Keratinocyte (primary cell): ENCODE measurements around the gene NOS1AP. TPM values are rescaled to one million over a fixed set of nuclear protein-coding genes. Genes with fewer than 3 reads are reported as not detected.

Experiments used
- DNase-seq: peaks from one replicate; pipeline ENCODE4 v3.0.0-alpha.2; 2011; ENCODE audit warnings: low read depth, missing footprints, low spot score
- FAIRE-seq: peaks from 2 replicates; lab custom pipeline; 2011; peaks lifted over from hg19 to GRCh38; lab: Jason Lieb, UNC
- H2AFZ ChIP-seq: 2 replicates; pipeline ENCODE4 v1.6.0; 2012; ENCODE audit warnings: low read length, control low read depth, inconsistent platforms; ENCODE audit not compliant: control insufficient read depth
- H3K27ac ChIP-seq: 2 replicates; pipeline ENCODE4 v1.5.1; 2011; ENCODE audit warnings: low read length; ENCODE audit not compliant: control insufficient read depth, insufficient read depth
- H3K27me3 ChIP-seq: 3 replicates; pipeline ENCODE4 v1.6.0; 2011; ENCODE audit warnings: low read length; ENCODE audit not compliant: control insufficient read depth, insufficient read depth; ENCODE audit errors: extremely low read depth
- H3K36me3 ChIP-seq, 2 experiments: 2 replicates in 1 of 2; 3 replicates in 1 of 2; pipeline ENCODE4 v1.5.1; 2011; ENCODE audit warnings: low read length in 2 of 2, mild to moderate bottlenecking in 1 of 2; ENCODE audit not compliant: control insufficient read depth in 2 of 2, insufficient read depth in 2 of 2; ENCODE audit errors: extremely low read depth in 1 of 2
- H3K4me1 ChIP-seq: 3 replicates; pipeline ENCODE4 v1.5.1; 2011; ENCODE audit warnings: low read length; ENCODE audit not compliant: control insufficient read depth, insufficient read depth; ENCODE audit errors: extremely low read depth
- H3K4me2 ChIP-seq: 3 replicates; pipeline ENCODE4 v1.6.0; 2011; ENCODE audit warnings: low read depth, low read length; ENCODE audit not compliant: control insufficient read depth, insufficient read depth; ENCODE audit errors: extremely low read depth
- H3K4me3 ChIP-seq, 3 experiments: fragments of 200-600 bp in 1 of 3; sonication (generic) in 1 of 3; 2 replicates in 2 of 3; 3 replicates in 1 of 3; pipeline ENCODE4 v1.5.1; 2011 to 2016; ENCODE audit warnings: low read length in 3 of 3, mild to moderate bottlenecking in 3 of 3, control low read depth in 2 of 3, inconsistent platforms in 1 of 3, low read depth in 1 of 3, mixed read lengths in 1 of 3, mixed run types in 1 of 3, moderate library complexity in 1 of 3; ENCODE audit not compliant: control insufficient read depth in 2 of 3, insufficient read depth in 2 of 3; ENCODE audit errors: extremely low read depth in 1 of 3
- H3K79me2 ChIP-seq: 2 replicates; pipeline ENCODE4 v1.6.0; 2012; ENCODE audit warnings: low read length; ENCODE audit not compliant: control insufficient read depth, insufficient read depth
- H3K9ac ChIP-seq: 3 replicates; pipeline ENCODE4 v1.6.0; 2011; ENCODE audit warnings: low read length; ENCODE audit not compliant: control insufficient read depth, insufficient read depth; ENCODE audit errors: extremely low read depth
- H3K9me1 ChIP-seq: 3 replicates; pipeline ENCODE4 v1.6.0; 2011; ENCODE audit warnings: low read length; ENCODE audit not compliant: control insufficient read depth, insufficient read depth; ENCODE audit errors: extremely low read depth
- H3K9me3 ChIP-seq: 2 replicates; pipeline ENCODE4 v1.5.1; 2012; ENCODE audit warnings: low read depth, low read length; ENCODE audit not compliant: control insufficient read depth
- H4K20me1 ChIP-seq: 3 replicates; pipeline ENCODE4 v1.6.0; 2011; ENCODE audit warnings: low read length; ENCODE audit not compliant: control insufficient read depth, insufficient read depth; ENCODE audit errors: extremely low read depth
- CTCF ChIP-seq, 3 experiments: IDR thresholded peaks in 1 of 3; conservative IDR thresholded peaks in 1 of 3; optimal IDR thresholded peaks in 1 of 3; 2 replicates in 2 of 3; 3 replicates in 1 of 3; pipeline versions ENCODE3 to v1.5.1; 2011; ENCODE audit warnings: low read length in 3 of 3, mild to moderate bottlenecking in 3 of 3, moderate library complexity in 2 of 3, control low read depth in 1 of 3, inconsistent platforms in 1 of 3; ENCODE audit not compliant: insufficient read depth in 2 of 3; ENCODE audit errors: extremely low read depth in 1 of 3
- EZH2 ChIP-seq: IDR thresholded peaks from one replicate; pipeline ENCODE4 v1.6.1; 2012; ENCODE audit warnings: inconsistent platforms, mild to moderate bottlenecking, low read length, moderate library complexity
- dilution Hi-C: fragments of 300-500 bp; cut with MboI; formaldehyde crosslinking; loops from one replicate; pipeline ENCODE4 v1.7.0; 2020; ENCODE audit warnings: low sequenced_read_pairs; ENCODE audit not compliant: extremely low pct_ligation_motif_present
- polyA plus RNA-seq, 5 experiments: library from polyadenylated mRNA; depleted of rRNA in 3 of 5; stranded (reverse) in 3 of 5; stranded (forward) in 1 of 5; unstranded in 1 of 5; fragments of >200 nt; gene quantifications; 1 replicate in 1 of 5; 2 replicates in 3 of 5; 3 replicates in 1 of 5; pipeline versions ENCODE4 v1.2.1 to v1.2.3, GENCODE V29; 2011 to 2012; ENCODE audit warnings: missing spikeins in 2 of 5, low read depth in 1 of 5, low replicate concordance in 1 of 5

The NOS1AP gene
- polyA plus RNA-seq, 1 donor (not counting 4 experiments of a cell fraction or from before 2014, with no cell fraction given) = not detected

- no peak overlapping the region for H3K27ac ChIP-seq
These were observed 123.3 kb downstream of the NOS1AP start for GRCh38 chr1:162192763-162193162.

GRCh38 chr1:162193221-162193620 lies 123.7 kb downstream of the NOS1AP start:
- Histone ChIP-seq H3K4me2 (no peak overlapping the region), H3K36me3 (no peaks in the 10 kb centered on the region), H3K9ac (no peak overlapping the region), H4K20me1 (no peaks in the 10 kb centered on the region), H3K27me3 (no peaks in the 10 kb centered on the region), H3K4me3 (no peak overlapping the region), H3K4me1 (peaks cover 4% of the 10 kb centered on the region), H3K79me2 (no peaks in the 10 kb centered on the region), H3K9me1 (no peaks in the 10 kb centered on the region), H3K9me3 (no peaks in the 10 kb centered on the region), H3K27ac (no peak overlapping the region), H2AFZ (no peak overlapping the region)
- no peak for FAIRE-seq
- dilution Hi-C loops = no loop called here
- TF ChIP-seq CTCF (optimal IDR thresholded peaks at IDR 0.05 in 1 of 3, IDR thresholded peaks at IDR 0.05 in 1 of 3, conservative IDR thresholded peaks at IDR 0.05 in 1 of 3; ENCODE audit: extremely low read depth in 1 of 3, insufficient read depth in 2 of 3, low read length in 3 of 3) (no peak), EZH2 (no peak)
- DNase-seq = no peak

More at GRCh38 chr1:162192763-162193162, 123.3 kb downstream of the NOS1AP start:
- Histone ChIP-seq H3K9me3 (no peaks in the 10 kb centered on the region), H3K4me3 (no peak overlapping the region), H4K20me1 (no peaks in the 10 kb centered on the region), H3K4me2 (no peak overlapping the region), H2AFZ (no peak overlapping the region), H3K4me1 (peaks cover 4% of the 10 kb centered on the region), H3K9me1 (no peaks in the 10 kb centered on the region), H3K27me3 (no peaks in the 10 kb centered on the region), H3K79me2 (no peaks in the 10 kb centered on the region), H3K36me3 (no peaks in the 10 kb centered on the region), H3K9ac (no peak overlapping the region)
- FAIRE-seq (no peak), DNase-seq (no peak)
- dilution Hi-C loops = no loop called here
- TF ChIP-seq CTCF (optimal IDR thresholded peaks at IDR 0.05 in 1 of 3, IDR thresholded peaks at IDR 0.05 in 1 of 3, conservative IDR thresholded peaks at IDR 0.05 in 1 of 3; ENCODE audit: extremely low read depth in 1 of 3, insufficient read depth in 2 of 3, low read length in 3 of 3) = no peak
- TF ChIP-seq EZH2 = no peak
